Thyroid gland (tissue), 4 donors: Measurements from ENCODE around the gene CYBC1. TPM values are rescaled to one million over a fixed set of nuclear protein-coding genes. Genes with fewer than 3 reads are reported as not detected.

ENCODE experiments used
- DNase-seq, 2 donors: peaks; one replicate each; pipeline ENCODE4 v3.0.0-alpha.2; 2019
- H3K27ac ChIP-seq, 3 donors: fragments of 200-600 bp; sonication (generic); 1 replicate in 2 of 3; 2 replicates in 1 of 3; pipeline ENCODE4 v1.5.1; 2016 to 2019; ENCODE audit warnings: mild to moderate bottlenecking in 1 of 3, moderate library complexity in 1 of 3
- H3K27me3 ChIP-seq: fragments of 200-600 bp; sonication (generic); one replicate; pipeline ENCODE4 v1.5.1; 2019
- H3K36me3 ChIP-seq, 2 donors: fragments of 200-600 bp; sonication (generic); one replicate each; pipeline ENCODE4 v1.5.1; 2016 to 2019
- H3K4me1 ChIP-seq, 2 donors: fragments of 200-600 bp; sonication (generic); one replicate each; pipeline ENCODE4 v1.5.1; 2017 to 2019
- H3K4me3 ChIP-seq, 3 donors: fragments of 200-600 bp; sonication (generic); replicated peaks in 1 of 3; 1 replicate in 2 of 3; 2 replicates in 1 of 3; pipeline ENCODE4 v1.5.1; 2016; ENCODE audit warnings: mild to moderate bottlenecking in 1 of 3
- H3K9me3 ChIP-seq: fragments of 200-600 bp; sonication (generic); one replicate; pipeline ENCODE4 v1.5.1; 2017
- POLR2A ChIP-seq, 2 donors: fragments of 450-650 bp; IDR thresholded peaks; one replicate each; pipeline ENCODE4 v1.6.1; 2017; ENCODE audit warnings: antibody characterized with exemption in 2 of 2, mild to moderate bottlenecking in 2 of 2, moderate library complexity in 1 of 2
- WGBS, 2 donors: methylation state at CpG; one replicate each; pipeline ENCODE4 v1.1.5; 2017; 5-methylcytosine and 5-hydroxymethylcytosine counted together
- intact Hi-C: fragments of 100-400 bp; cut with DNase I; formaldehyde crosslinking; loops from one replicate; pipeline ENCODE4 v1.15.1; 2023
- total RNA-seq, 4 donors: library from RNA; depleted of rRNA; stranded (reverse); fragments of >200 nt; gene quantifications; one replicate each; pipeline ENCODE4 v1.2.3, GENCODE V29; 2016
- TF ChIP-seq, protein P1 (sequence below), 6 experiments: fragments of 200-600 bp in 3 of 6; fragments of 450-650 bp in 3 of 6; sonication (generic) in 3 of 6; IDR thresholded peaks; one replicate each; pipeline ENCODE4 v1.5.1; 2016 to 2019; ENCODE audit warnings: antibody characterized with exemption in 6 of 6, mild to moderate bottlenecking in 2 of 6, inconsistent platforms in 1 of 6, moderate library complexity in 1 of 6

CYBC1 gene
- total RNA-seq, 4 donors from 2014 or later, result 51.2 to 66.6 (median 53.6) TPM

DNA sequence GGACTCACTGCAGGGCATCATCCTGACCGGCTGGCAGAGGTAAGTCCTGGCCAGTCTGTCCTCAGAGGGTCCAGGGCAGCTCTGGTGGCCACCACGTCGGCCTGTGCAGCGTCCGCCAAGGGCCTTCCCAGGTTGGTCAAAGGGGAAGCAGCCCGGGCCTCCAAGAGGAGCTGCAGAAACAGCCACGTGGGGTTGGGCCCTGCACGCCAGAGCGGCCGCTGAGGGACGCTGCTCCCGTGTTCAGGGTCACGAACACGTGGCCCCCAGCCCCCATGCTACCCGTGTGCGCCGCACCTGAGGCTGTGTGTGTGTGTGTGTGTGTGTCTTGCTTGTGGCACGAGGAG is 13.3 kb downstream of the CYBC1 start:
- WGBS, 2 donors, result 93 to 95% methylated on average over 8 to 17 of the region's 18 CpGs
- TF ChIP-seq POLR2A (IDR thresholded peaks at IDR 0.05), result no peak
- TF ChIP-seq, protein P1, sequence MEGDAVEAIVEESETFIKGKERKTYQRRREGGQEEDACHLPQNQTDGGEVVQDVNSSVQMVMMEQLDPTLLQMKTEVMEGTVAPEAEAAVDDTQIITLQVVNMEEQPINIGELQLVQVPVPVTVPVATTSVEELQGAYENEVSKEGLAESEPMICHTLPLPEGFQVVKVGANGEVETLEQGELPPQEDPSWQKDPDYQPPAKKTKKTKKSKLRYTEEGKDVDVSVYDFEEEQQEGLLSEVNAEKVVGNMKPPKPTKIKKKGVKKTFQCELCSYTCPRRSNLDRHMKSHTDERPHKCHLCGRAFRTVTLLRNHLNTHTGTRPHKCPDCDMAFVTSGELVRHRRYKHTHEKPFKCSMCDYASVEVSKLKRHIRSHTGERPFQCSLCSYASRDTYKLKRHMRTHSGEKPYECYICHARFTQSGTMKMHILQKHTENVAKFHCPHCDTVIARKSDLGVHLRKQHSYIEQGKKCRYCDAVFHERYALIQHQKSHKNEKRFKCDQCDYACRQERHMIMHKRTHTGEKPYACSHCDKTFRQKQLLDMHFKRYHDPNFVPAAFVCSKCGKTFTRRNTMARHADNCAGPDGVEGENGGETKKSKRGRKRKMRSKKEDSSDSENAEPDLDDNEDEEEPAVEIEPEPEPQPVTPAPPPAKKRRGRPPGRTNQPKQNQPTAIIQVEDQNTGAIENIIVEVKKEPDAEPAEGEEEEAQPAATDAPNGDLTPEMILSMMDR (IDR thresholded peaks at IDR 0.05), result no peak
- Histone ChIP-seq H3K27ac (no peak overlapping the region), H3K9me3 (no peaks in the 10 kb centered on the region), H3K4me1 (peaks cover 0 to 20% of the 10 kb centered on the region in 2 donors), H3K4me3 (no peak overlapping the region), H3K36me3 (peaks cover 0 to 5% of the 10 kb centered on the region in 2 donors), H3K27me3 (no peaks in the 10 kb centered on the region)
- intact Hi-C loops, result no loop called here
- DNase-seq, result no peak

DNA sequence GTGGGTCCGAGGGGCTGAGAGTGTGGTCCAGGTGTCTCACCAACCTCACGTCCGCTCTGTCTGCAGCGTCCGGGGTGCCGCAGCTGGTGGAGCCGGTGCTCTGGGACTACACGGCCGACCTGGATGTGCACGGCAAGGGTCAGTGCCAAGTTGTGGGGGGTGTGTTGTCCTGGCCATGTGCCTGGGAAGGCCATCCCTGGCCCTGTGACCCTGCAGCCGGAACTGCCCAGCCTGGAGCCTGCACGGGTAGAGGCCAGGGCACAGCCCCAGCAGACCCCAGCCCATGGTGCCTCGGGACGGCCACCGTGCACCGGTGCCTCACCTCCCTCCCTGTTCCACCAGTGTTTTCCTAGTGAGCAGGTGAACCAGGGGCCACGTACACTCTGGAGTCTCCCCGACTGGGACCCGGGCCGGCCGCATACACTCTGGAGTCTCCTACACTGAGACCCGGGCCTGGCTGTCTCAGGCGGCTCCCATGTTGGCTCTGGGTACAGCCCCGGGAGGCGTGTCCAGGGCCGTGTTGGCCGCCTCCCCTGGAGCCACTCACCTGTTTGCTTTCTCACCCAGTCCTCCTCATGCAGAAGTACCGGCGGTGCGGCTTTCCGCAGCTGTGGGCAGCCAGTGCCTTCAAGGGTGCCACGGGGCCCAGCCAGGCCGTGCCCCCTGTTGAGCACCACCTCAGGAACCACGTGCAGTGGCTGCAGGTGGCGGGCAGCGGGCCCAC is 13.8 kb downstream of the CYBC1 start:
- H3K27me3 ChIP-seq, result no peaks in the 10 kb centered on the region
- H3K4me3 ChIP-seq, result no peak overlapping the region
- H3K27ac ChIP-seq, result no peak overlapping the region
- intact Hi-C loops, result no loop called here
- DNase-seq, result peak; percentile 50 to 56
- H3K4me1 ChIP-seq, result peaks cover 0 to 20% of the 10 kb centered on the region in 2 donors
- WGBS, 2 donors, result 77 to 84% methylated on average over 21 to 27 of the region's 36 CpGs
- H3K9me3 ChIP-seq, result no peaks in the 10 kb centered on the region
- TF ChIP-seq POLR2A (IDR thresholded peaks at IDR 0.05), result no peak
- TF ChIP-seq, protein P1 (IDR thresholded peaks at IDR 0.05), result no peak
- no peaks in the 10 kb centered on the region for H3K36me3 ChIP-seq

DNA sequence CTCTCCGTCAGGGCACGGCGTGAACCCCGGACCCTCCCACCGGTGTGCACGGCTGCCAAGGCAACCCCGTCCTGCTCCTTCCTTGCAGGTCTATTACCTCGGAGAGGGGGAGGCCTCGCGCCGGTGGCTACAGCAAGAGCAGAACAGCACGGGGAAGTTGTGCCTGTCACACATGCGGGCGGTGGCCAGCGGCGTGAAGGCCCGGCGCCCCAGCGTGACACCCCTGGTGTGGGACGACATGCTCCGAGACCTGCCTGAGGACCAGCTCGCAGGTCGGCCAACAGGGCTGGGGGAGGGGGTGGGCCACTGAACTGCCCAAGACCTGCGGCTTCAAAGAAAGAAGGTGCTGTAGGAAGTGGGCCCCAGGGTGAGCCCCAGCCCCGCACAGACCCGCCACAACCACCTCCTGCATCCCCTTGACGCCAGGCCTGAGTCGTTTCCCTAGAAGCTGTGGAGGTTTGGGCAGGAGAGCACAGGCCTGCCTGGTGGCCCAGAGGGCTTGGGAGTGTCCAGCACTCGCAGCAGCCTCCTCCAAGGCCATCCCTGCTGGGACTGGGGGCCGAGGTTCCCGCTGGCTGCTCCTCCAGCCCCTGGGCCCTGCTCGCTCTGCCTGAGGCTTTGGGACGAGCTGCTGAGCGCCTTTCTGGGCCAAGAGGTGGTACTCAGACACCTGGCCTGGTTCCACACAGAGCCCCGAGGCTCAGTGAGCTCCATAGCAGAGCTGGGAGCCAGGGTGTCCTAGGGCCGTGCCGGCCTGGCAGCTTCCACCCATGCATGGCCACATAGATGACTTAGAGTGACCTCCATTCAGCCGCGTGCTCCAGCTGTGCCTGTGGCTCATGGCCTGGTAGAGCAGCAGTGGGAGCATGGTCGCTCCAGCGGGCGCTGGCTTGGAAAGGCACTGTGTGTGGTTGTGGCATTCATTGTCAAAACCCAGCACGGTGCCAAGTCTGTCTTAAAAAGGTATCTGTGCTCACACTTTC is 14.7 kb downstream of the CYBC1 start:
- Histone ChIP-seq H3K9me3 (no peaks in the 10 kb centered on the region), H3K4me3 (no peak overlapping the region), H3K27ac (peak overlapping the region in 1 of 3 donors; percentile 49), H3K36me3 (no peaks in the 10 kb centered on the region), H3K4me1 (peaks cover 0 to 20% of the 10 kb centered on the region in 2 donors), H3K27me3 (no peaks in the 10 kb centered on the region)
- DNase-seq, result peak; percentile 91 to 93
- TF ChIP-seq, protein P1 (IDR thresholded peaks at IDR 0.05), result no peak
- no peak for TF ChIP-seq POLR2A (IDR thresholded peaks at IDR 0.05)
- 81 to 89% methylated on average over 21 to 24 of the region's 43 CpGs for WGBS, 2 donors
- intact Hi-C loops, result no loop called here

DNA sequence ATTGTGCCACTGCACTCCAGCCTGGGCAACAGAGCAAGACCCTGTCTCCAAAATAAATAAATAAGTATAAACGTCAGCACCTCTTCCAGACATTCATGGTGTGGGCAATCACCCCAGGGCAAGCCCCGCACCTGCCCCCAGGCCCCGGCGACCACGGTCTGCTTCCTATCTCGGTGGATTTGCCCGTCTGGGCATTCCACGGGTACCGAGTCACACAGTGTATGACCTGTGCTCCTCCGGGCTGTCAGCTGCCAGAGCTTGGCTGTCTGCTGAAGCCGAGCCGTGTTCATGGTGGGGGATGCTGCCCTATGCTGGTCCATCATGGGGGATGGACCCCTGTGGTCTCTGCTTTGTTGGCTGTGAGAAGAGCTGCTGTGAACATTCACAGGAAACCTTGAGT is 15.4 kb downstream of the CYBC1 start:
- H3K27ac ChIP-seq, result no peak overlapping the region
- H3K9me3 ChIP-seq, result no peaks in the 10 kb centered on the region
- DNase-seq, result no peak
- H3K4me1 ChIP-seq, result peaks cover 0 to 20% of the 10 kb centered on the region in 2 donors
- TF ChIP-seq, protein P1 (IDR thresholded peaks at IDR 0.05), result no peak
- no peak for TF ChIP-seq POLR2A (IDR thresholded peaks at IDR 0.05)
- H3K27me3 ChIP-seq, result no peaks in the 10 kb centered on the region
- 91 to 94% methylated on average over 6 to 12 of the region's 12 CpGs for WGBS, 2 donors
- no peak overlapping the region for H3K4me3 ChIP-seq
- intact Hi-C loops, result no loop called here
- no peaks in the 10 kb centered on the region for H3K36me3 ChIP-seq

DNA sequence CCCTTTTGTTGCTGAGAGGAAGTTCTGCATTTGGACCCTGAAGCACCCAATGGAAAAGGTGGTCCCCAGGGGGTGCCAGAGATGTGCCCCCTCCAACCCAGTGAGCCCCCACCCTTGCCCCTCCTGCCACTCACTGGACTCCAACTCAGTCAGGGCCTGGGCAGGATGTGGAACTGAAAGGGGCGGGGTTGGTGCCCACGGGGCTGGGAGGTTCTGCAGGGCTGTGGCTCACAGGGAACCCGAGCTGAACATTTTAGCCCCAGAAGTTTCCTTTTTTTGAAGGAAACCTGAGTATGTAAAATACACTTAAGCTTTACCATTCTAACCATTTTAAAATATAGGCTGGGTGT is 16.4 kb downstream of the CYBC1 start:
- Histone ChIP-seq H3K27ac (no peak overlapping the region), H3K27me3 (no peaks in the 10 kb centered on the region), H3K9me3 (no peaks in the 10 kb centered on the region), H3K4me3 (no peak overlapping the region), H3K36me3 (no peaks in the 10 kb centered on the region), H3K4me1 (peaks cover 0 to 20% of the 10 kb centered on the region in 2 donors)
- DNase-seq, result no peak
- TF ChIP-seq POLR2A (IDR thresholded peaks at IDR 0.05), result no peak
- TF ChIP-seq, protein P1 (IDR thresholded peaks at IDR 0.05), result no peak
- intact Hi-C loops, result no loop called here
- 65 to 75% methylated on average over 3 of the region's 3 CpGs for WGBS, 2 donors
